IMR-90 (cell line): Measurements from ENCODE around the gene HSF2BP. TPM values are rescaled to one million over a fixed set of nuclear protein-coding genes. Genes with fewer than 3 reads are reported as not detected.

Source experiments
- ATAC-seq: fragments of 200-7000 bp; cut with Tn5 transposase; 2 replicates; pipeline ENCODE4 v1.9.1; 2020; ENCODE audit warnings: low read depth, mild to moderate bottlenecking, moderate library complexity
- BruUV-seq: library from RNA; stranded (reverse); fragments of 400-500 nt; replicated peaks from 2 replicates; lab custom pipeline; 2021; lab: Mats Ljungman, UMichigan
- CTCF ChIA-PET: fragments of 300-600 bp; formaldehyde crosslinking; extraction: SDS; loops from one replicate; lab custom pipeline; 2021; ENCODE audit warnings: antibody characterized with exemption; lab: Yijun Ruan, JAX
- POLR2A ChIA-PET: fragments of 300-600 bp; sonication (Branson Sonifier 250); formaldehyde crosslinking; loops from one replicate; lab custom pipeline; 2022; ENCODE audit warnings: antibody characterized with exemption; ENCODE audit not compliant: unreplicated experiment; lab: Charles Lee
- DNase-seq: peaks from one replicate; pipeline ENCODE4 v3.0.0; 2013
- H2AFZ ChIP-seq: replicated peaks from 2 replicates; pipeline ENCODE3; 2013; ENCODE audit warnings: low read length, mild to moderate bottlenecking; ENCODE audit not compliant: poor library complexity
- H2AK5ac ChIP-seq: 2 replicates; pipeline ENCODE4 v1.6.1; 2013; ENCODE audit warnings: low read depth, low read length, inconsistent platforms
- H2AK9ac ChIP-seq: replicated peaks from 2 replicates; pipeline ENCODE3; 2013; ENCODE audit warnings: mild to moderate bottlenecking, low read depth, low read length, moderate library complexity; ENCODE audit not compliant: poor library complexity
- H2BK120ac ChIP-seq: 2 replicates; pipeline ENCODE4 v1.6.1; 2013; ENCODE audit warnings: low read depth, low read length, inconsistent platforms
- H2BK15ac ChIP-seq: 3 replicates; pipeline ENCODE4 v1.6.1; 2013; ENCODE audit warnings: low read depth, low read length, inconsistent platforms
- H2BK20ac ChIP-seq: 2 replicates; pipeline ENCODE4 v1.6.1; 2013; ENCODE audit warnings: low read depth, mild to moderate bottlenecking, inconsistent platforms, low read length, moderate library complexity
- H2BK5ac ChIP-seq: 2 replicates; pipeline ENCODE4 v1.6.1; 2013; ENCODE audit warnings: mild to moderate bottlenecking, low read depth, low read length, inconsistent platforms; ENCODE audit not compliant: poor library complexity, severe bottlenecking
- H3K14ac ChIP-seq: replicated peaks from 2 replicates; pipeline ENCODE4 v1.6.1; 2013; ENCODE audit warnings: low read depth, low read length, inconsistent platforms
- H3K18ac ChIP-seq: 2 replicates; pipeline ENCODE4 v1.6.1; 2013; ENCODE audit warnings: low read depth, low read length, control low read depth
- H3K23ac ChIP-seq: 2 replicates; pipeline ENCODE4 v1.6.1; 2013; ENCODE audit warnings: low read depth, low read length, inconsistent platforms
- H3K27ac ChIP-seq: 2 replicates; pipeline ENCODE4 v1.5.1; 2013; ENCODE audit warnings: mild to moderate bottlenecking, control low read depth, low read length; ENCODE audit not compliant: insufficient read depth
- H3K27me3 ChIP-seq: 2 replicates; pipeline ENCODE4 v1.6.1; 2013; ENCODE audit warnings: low read length; ENCODE audit not compliant: control insufficient read depth, insufficient read depth
- H3K36me3 ChIP-seq: 2 replicates; pipeline ENCODE4 v1.6.1; 2013; ENCODE audit warnings: low read length, mixed read lengths; ENCODE audit not compliant: control insufficient read depth, insufficient read depth
- H3K4ac ChIP-seq: 2 replicates; pipeline ENCODE4 v1.6.1; 2013; ENCODE audit warnings: low read depth, low read length, inconsistent platforms
- H3K4me1 ChIP-seq: 2 replicates; pipeline ENCODE4 v1.6.1; 2013; ENCODE audit warnings: low read length, mixed read lengths; ENCODE audit not compliant: control insufficient read depth, insufficient read depth
- H3K4me2 ChIP-seq: 2 replicates; pipeline ENCODE4 v1.6.1; 2013; ENCODE audit warnings: low read depth, mild to moderate bottlenecking, control low read depth, low read length, moderate library complexity
- H3K4me3 ChIP-seq: 2 replicates; pipeline ENCODE4 v1.5.1; 2013; ENCODE audit warnings: low read depth, mild to moderate bottlenecking, control low read depth, low read length, moderate library complexity; ENCODE audit not compliant: insufficient read depth
- H3K56ac ChIP-seq: 2 replicates; pipeline ENCODE4 v1.6.1; 2013; ENCODE audit warnings: low read length, inconsistent platforms; ENCODE audit not compliant: insufficient read depth; ENCODE audit errors: extremely low read depth
- H3K79me1 ChIP-seq, 2 experiments: 2 replicates each; pipeline ENCODE4 v1.6.1; 2013; ENCODE audit warnings: low read length in 2 of 2, inconsistent platforms in 1 of 2, low read depth in 1 of 2
- H3K9ac ChIP-seq: 2 replicates; pipeline ENCODE4 v1.6.1; 2013; ENCODE audit warnings: low read depth, low read length, control low read depth
- H3K9me1 ChIP-seq: 2 replicates; pipeline ENCODE4 v1.6.1; 2013; ENCODE audit warnings: low read length, inconsistent platforms; ENCODE audit not compliant: insufficient read depth
- H3K9me3 ChIP-seq: 2 replicates; pipeline ENCODE4 v1.6.1; 2013; ENCODE audit warnings: low read length; ENCODE audit not compliant: control insufficient read depth, insufficient read depth
- H4K20me1 ChIP-seq: 2 replicates; pipeline ENCODE4 v1.6.1; 2013; ENCODE audit warnings: low read length, inconsistent platforms; ENCODE audit not compliant: insufficient read depth
- H4K5ac ChIP-seq: 2 replicates; pipeline ENCODE4 v1.6.1; 2013; ENCODE audit warnings: mild to moderate bottlenecking, low read depth, low read length, control low read depth
- H4K8ac ChIP-seq, 2 experiments: 2 replicates each; pipeline ENCODE4 v1.6.1; 2013; ENCODE audit warnings: low read depth in 2 of 2, low read length in 2 of 2, control low read depth in 1 of 2, inconsistent platforms in 1 of 2
- H4K91ac ChIP-seq: 2 replicates; pipeline ENCODE4 v1.6.1; 2013; ENCODE audit warnings: low read depth, low read length, inconsistent platforms; ENCODE audit not compliant: insufficient read depth
- FOS ChIP-seq: fragments of 150-350 bp; IDR thresholded peaks from 2 replicates; pipeline ENCODE4 v1.6.1; 2016; ENCODE audit warnings: low read depth, low read length
- WGBS, 2 experiments: methylation state at CpG; one replicate each; pipeline versions ENCODE4 v1.1.5 to v1.1.7; 2013; ENCODE audit warnings: missing lambda C conversion rate in 2 of 2; ENCODE audit not compliant: insufficient read length in 1 of 2; ENCODE audit errors: extremely low coverage in 2 of 2; 5-methylcytosine and 5-hydroxymethylcytosine counted together
- dilution Hi-C: fragments of 300-500 bp; cut with HindIII; formaldehyde crosslinking; loops from one replicate; pipeline ENCODE4 v1.14.3; 2018; ENCODE audit warnings: low sequenced_read_pairs; ENCODE audit not compliant: unreplicated experiment
- in situ Hi-C: fragments of 300-500 bp; cut with MboI; formaldehyde crosslinking; loops from 3 replicates; pipeline ENCODE4 v1.14.3; 2019; ENCODE audit warnings: low sequenced_read_pairs, inconsistent platforms, mixed read lengths
- intact Hi-C: fragments of 100-400 bp; cut with micrococcal nuclease; formaldehyde crosslinking; loops from 2 replicates; pipeline ENCODE4 v1.10.0; 2022
- polyA plus RNA-seq, 3 experiments: library from polyadenylated mRNA; depleted of rRNA; stranded (reverse); fragments of >200 nt; gene quantifications; 2 replicates each; pipeline ENCODE4 v1.2.3, GENCODE V29; 2012; ENCODE audit warnings: low replicate concordance in 1 of 3
- total RNA-seq: library from RNA; depleted of rRNA; stranded (reverse); fragments of >200 nt; gene quantifications from 2 replicates; pipeline ENCODE4 v1.2.3, GENCODE V29; 2012
- TF ChIP-seq, protein P1 (sequence below): fragments of 150-350 bp; IDR thresholded peaks from 2 replicates; pipeline ENCODE4 v1.6.1; 2016; ENCODE audit warnings: low read depth, mild to moderate bottlenecking, low read length, moderate library complexity, borderline replicate concordance

Gene HSF2BP
- total and polyA plus RNA-seq, 2 of the 4 experiments (the other 2 are of a cell fraction), result 0.87 to 0.90 TPM

DNA sequence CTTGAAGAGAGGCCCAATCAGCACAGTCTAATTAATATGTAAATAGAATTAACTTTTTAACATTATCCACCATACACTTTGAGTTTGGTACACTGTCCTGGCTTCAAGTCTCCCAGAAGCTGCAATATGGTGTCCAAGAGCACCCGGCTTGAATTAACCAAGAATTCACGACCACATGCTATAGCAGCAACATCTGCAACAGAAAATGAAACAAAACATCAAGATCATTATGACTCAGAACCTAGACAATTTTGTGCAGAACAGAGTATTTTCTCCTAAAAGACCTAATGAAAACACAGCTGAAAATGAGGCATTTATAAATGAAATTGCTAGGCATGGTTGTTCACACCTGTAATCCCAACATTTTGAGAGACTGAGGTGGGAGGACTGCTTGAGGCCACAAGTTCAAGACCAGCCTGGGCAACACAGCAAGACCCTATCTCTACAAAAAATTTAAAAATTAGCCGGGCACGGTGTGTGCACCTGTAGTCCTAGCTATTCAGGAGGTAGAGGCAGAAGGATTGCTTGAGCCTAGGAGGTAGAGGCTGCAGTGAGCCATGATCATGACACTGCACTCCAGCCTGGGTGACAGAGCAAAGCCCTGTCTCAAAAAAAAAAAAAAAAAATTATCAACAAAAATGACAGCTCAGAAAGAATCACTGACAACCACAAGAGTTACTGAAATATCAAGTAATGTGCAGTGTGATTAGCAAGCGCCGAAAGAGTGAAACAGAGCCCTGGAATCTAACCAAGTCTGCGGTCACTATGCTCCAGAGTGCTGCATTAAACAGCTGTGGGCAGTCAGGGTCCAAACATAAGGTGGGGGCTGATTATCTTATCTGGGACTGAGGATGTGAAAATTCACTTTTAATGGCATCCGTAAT is 45.3 kb downstream of the HSF2BP start:
- Histone ChIP-seq H3K18ac (0 out of 2 replicates have a peak overlapping the region, but pooled peaks have one; percentile 1), H3K4ac (0 out of 2 replicates have a peak overlapping the region, but pooled peaks have one; percentile 15), H3K9me1 (peaks cover 5% of the 10 kb centered on the region; the same call in 1 of the 2 replicates), H2AFZ (no peak overlapping the region), H2AK5ac (no peak overlapping the region), H2AK9ac (no peak overlapping the region), H3K56ac (no peak overlapping the region), H3K79me1 (no peaks in the 10 kb centered on the region), H4K91ac (0 out of 2 replicates have a peak overlapping the region, but pooled peaks have one; percentile 2), H3K23ac (no peak overlapping the region), H3K4me3 (no peak overlapping the region), H3K27me3 (no peaks in the 10 kb centered on the region), H3K4me1 (peaks cover 19% of the 10 kb centered on the region), H2BK20ac (no peak overlapping the region; the same call in 1 of the 2 replicates), H3K27ac (no peak overlapping the region), H3K4me2 (no peak overlapping the region), H2BK5ac (no peak overlapping the region), H3K36me3 (no peaks in the 10 kb centered on the region), H2BK15ac (no peak overlapping the region), H2BK120ac (0 out of 2 replicates have a peak overlapping the region, but pooled peaks have one; percentile 6), H4K20me1 (no peaks in the 10 kb centered on the region), H3K9ac (no peak overlapping the region), H3K14ac (no peak overlapping the region), H3K9me3 (no peaks in the 10 kb centered on the region), H4K5ac (no peak overlapping the region), H4K8ac (no peak overlapping the region)
- BruUV-seq, result no TSS peak
- dilution Hi-C loops, result no loop called here
- in situ Hi-C loops, result no loop called here
- ATAC-seq (peak; percentile 22), DNase-seq (peak; percentile 82)
- ChIA-PET POLR2A (no interaction called here), CTCF (interaction anchor here (0.7 to 1.4 kb wide), 2 partner anchors 20 to 32 kb away, joined by 3 to 6 read pairs; no protein-coding TSS in a partner anchor)
- WGBS, 2 experiments, result 79% methylated on average over 2 of the region's 8 CpGs; no CpG with 5 or more reads in 1 of the 2 experiments
- intact Hi-C loops, result loop anchor here (1.0 kb wide), 1 partner anchor 12 kb away; no protein-coding TSS in a partner anchor
- TF ChIP-seq, protein P1, sequence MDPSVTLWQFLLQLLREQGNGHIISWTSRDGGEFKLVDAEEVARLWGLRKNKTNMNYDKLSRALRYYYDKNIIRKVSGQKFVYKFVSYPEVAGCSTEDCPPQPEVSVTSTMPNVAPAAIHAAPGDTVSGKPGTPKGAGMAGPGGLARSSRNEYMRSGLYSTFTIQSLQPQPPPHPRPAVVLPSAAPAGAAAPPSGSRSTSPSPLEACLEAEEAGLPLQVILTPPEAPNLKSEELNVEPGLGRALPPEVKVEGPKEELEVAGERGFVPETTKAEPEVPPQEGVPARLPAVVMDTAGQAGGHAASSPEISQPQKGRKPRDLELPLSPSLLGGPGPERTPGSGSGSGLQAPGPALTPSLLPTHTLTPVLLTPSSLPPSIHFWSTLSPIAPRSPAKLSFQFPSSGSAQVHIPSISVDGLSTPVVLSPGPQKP, result no peak
- no peak for TF ChIP-seq FOS
